Common myeloid progenitor, CD34-positive (primary cell): ENCODE results near the gene CCDC116.
"Not testable (repeated sequence)": the region's sequence is repeated elsewhere in the genome, so short reads cannot be mapped to it uniquely, and the experiment has no call there.

Experiments used
- CTCF ChIA-PET: fragments of 350-600 bp; sonication (Branson Sonifier 250); formaldehyde crosslinking; loops from one replicate; lab custom pipeline; 2021; ENCODE audit warnings: antibody characterized with exemption; lab: Charles Lee
- POLR2A ChIA-PET: fragments of 350-600 bp; sonication (Branson Sonifier 250); formaldehyde crosslinking; loops from one replicate; lab custom pipeline; 2021; ENCODE audit warnings: antibody characterized with exemption; lab: Charles Lee
- DNase-seq, 3 donors: peaks; one replicate each; pipeline versions ENCODE4 v3.0.0 to v3.0.0-alpha.2; 2013
- H3K27ac ChIP-seq, 2 experiments: 1 replicate in 1 of 2; 2 replicates in 1 of 2; pipeline ENCODE4 v1.7.0; 2013; ENCODE audit warnings: inconsistent platforms in 2 of 2, low read length in 2 of 2, mild to moderate bottlenecking in 2 of 2, low read depth in 1 of 2, moderate library complexity in 1 of 2; ENCODE audit not compliant: severe bottlenecking in 2 of 2, insufficient read depth in 1 of 2, poor library complexity in 1 of 2
- H3K27me3 ChIP-seq, 5 experiments: replicated peaks in 2 of 5; 1 replicate in 3 of 5; 2 replicates in 2 of 5; pipeline versions ENCODE4 v1.6.1 to v1.7.0; 2013; ENCODE audit warnings: low read length in 4 of 5, mild to moderate bottlenecking in 2 of 5, moderate library complexity in 2 of 5, inconsistent platforms in 1 of 5; ENCODE audit not compliant: insufficient read depth in 5 of 5, control insufficient read depth in 4 of 5
- H3K36me3 ChIP-seq, 4 experiments: 1 replicate in 2 of 4; 2 replicates in 2 of 4; pipeline versions ENCODE4 v1.6.1 to v1.7.0; 2013; ENCODE audit warnings: low read length in 3 of 4, control low read depth in 1 of 4, mild to moderate bottlenecking in 1 of 4; ENCODE audit not compliant: control insufficient read depth in 4 of 4, insufficient read depth in 4 of 4
- H3K4me1 ChIP-seq, 4 experiments: 1 replicate in 3 of 4; 2 replicates in 1 of 4; pipeline versions ENCODE4 v1.6.1 to v1.7.1; 2013; ENCODE audit warnings: low read length in 3 of 4, mild to moderate bottlenecking in 3 of 4, control low read depth in 1 of 4, inconsistent platforms in 1 of 4, moderate library complexity in 1 of 4; ENCODE audit not compliant: control insufficient read depth in 4 of 4, insufficient read depth in 4 of 4; ENCODE audit errors: control extremely low read depth in 1 of 4
- H3K4me3 ChIP-seq, 7 experiments: 1 replicate in 4 of 7; 2 replicates in 3 of 7; pipeline versions ENCODE4 v1.5.1 to v1.7.0; 2013; ENCODE audit warnings: mild to moderate bottlenecking in 7 of 7, low read length in 6 of 7, moderate library complexity in 6 of 7, inconsistent platforms in 2 of 7, low read depth in 2 of 7, control low read depth in 1 of 7; ENCODE audit not compliant: insufficient read depth in 4 of 7, control insufficient read depth in 1 of 7; ENCODE audit errors: extremely low read depth in 1 of 7
- H3K9me3 ChIP-seq, 5 experiments: 1 replicate in 4 of 5; 2 replicates in 1 of 5; pipeline versions ENCODE4 v1.6.1 to v1.7.1; 2013; ENCODE audit warnings: low read length in 4 of 5, mild to moderate bottlenecking in 2 of 5, inconsistent platforms in 1 of 5, low read depth in 1 of 5, moderate library complexity in 1 of 5; ENCODE audit not compliant: control insufficient read depth in 4 of 5, insufficient read depth in 2 of 5; ENCODE audit errors: control extremely low read depth in 1 of 5
- WGBS: methylation state at CpG from one replicate; pipeline ENCODE4 v1.1.5; 2013; ENCODE audit not compliant: insufficient coverage; 5-methylcytosine and 5-hydroxymethylcytosine counted together

CCDC116 gene

DNA sequence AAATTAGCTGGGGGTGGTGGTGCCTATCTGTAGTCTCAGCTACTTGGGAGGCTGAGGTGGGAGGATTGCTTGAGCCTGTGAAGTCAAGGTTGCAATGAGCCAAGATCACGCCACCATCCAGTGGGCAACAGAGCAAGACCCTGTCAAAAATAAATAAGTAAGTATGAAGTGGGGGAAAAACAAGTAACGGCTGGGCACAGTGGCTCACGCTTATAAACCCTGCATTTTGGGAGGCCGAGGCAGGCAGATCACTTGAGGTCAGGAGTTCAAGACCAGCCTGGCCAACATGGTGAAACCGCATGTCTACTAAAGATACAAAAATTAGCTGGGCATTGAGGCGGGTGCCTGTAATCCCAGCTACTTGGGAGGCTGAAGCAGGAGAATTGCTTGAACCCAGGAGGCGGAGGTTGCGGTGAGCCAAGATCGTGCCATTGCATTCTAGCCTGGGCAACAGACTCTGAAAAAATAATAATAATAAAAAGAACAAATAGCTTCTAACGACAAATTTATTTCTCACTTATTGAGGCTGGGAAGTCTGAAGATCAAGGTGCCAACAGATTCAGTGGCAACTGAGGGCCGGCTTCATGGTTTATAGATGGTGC is 22.9 kb upstream of the CCDC116 start:
- peaks cover 23 to 53% (median 38%) of the 10 kb centered on the region in 4 experiments for H3K36me3 ChIP-seq
- H3K27me3 ChIP-seq, DNase-seq, POLR2A ChIA-PET, H3K4me1 ChIP-seq, H3K27ac ChIP-seq, H3K9me3 ChIP-seq, H3K4me3 ChIP-seq: not testable (repeated sequence)
- CTCF ChIA-PET = interaction anchor here (1.1 to 1.6 kb wide), 4 partner anchors 14 to 20 kb away, joined by 3 to 7 read pairs (median 4); partner anchors contain the start of gene YDJC
- 96% methylated on average over 5 of the region's 11 CpGs for WGBS

DNA sequence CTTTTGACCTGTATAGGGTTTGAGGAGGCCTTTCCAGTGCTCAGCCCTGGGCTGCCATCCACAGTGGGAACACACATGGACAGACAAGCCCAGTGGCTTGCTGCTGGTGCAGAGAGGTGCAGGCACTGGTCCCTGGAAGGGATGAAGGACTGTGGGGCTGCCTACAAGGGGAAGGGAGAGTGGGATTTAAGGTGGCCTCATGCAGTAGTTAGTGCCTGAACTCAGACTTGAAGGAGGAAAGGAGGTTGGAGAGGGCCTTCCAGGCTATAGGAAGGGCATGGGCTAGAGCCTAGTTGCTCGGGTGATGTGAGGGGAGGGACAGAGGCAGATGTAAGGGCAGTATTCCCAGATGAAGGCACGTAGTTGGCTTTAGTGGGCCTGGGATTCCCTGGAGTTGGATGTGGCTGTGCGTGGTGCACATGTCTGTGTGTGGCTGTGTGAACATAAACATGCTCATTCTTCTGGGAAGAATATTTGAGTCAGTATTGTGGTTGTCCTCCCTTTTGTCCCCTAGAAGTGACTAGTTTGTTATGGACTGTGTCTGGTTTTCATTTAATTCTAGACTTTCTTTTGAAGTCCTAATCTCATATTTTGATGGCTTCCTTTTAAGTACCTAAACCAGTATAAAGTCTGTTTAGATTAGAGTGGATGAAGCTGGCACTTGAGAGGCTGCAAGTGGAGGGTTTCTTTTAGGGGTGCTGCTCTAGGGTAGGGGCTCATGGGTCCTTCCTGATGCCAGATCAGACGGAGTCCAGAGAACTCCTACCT is 21.2 kb upstream of the CCDC116 start:
- H3K4me3 ChIP-seq = no peak overlapping the region
- 96% methylated on average over 3 of the region's 4 CpGs for WGBS
- H3K27ac ChIP-seq = no peak overlapping the region
- no peaks in the 10 kb centered on the region for H3K27me3 ChIP-seq
- H3K9me3 ChIP-seq = no peaks in the 10 kb centered on the region
- no peak for DNase-seq
- ChIA-PET POLR2A (no interaction called here), CTCF (interaction anchor here (0.7 to 1.0 kb wide), 2 partner anchors 9 to 18 kb away, joined by 3 read pairs; no protein-coding TSS in a partner anchor)
- peaks cover 0 to 2% (median 0%) of the 10 kb centered on the region in 4 experiments for H3K4me1 ChIP-seq
- peaks cover 29 to 56% (median 41%) of the 10 kb centered on the region in 4 experiments for H3K36me3 ChIP-seq

DNA sequence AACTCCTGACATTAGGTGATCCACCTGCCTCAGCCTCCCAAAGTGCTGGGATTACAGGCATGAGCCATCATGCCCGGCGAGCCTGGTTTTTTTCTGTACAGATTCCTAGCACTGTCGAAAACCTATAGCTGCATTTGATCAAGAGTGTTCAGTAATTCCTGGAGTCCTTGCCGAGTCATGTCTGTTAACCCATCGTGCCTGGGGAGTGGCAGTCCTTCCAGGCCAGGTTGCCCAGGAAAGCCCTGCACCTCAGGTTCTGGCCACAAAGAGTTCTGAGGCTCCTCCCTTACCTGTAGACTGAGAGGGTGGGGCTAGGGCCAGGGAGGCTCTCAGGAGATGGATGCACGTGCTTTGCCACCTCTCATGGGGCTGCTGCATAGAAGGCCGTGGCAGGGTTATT is 19.7 kb upstream of the CCDC116 start:
- Histone ChIP-seq H3K27me3 (no peaks in the 10 kb centered on the region), H3K9me3 (no peaks in the 10 kb centered on the region), H3K4me3 (no peak overlapping the region), H3K36me3 (peaks cover 29 to 54% (median 41%) of the 10 kb centered on the region in 4 experiments), H3K27ac (no peak overlapping the region), H3K4me1 (no peaks in the 10 kb centered on the region)
- CTCF ChIA-PET = interaction anchor here (0.9 to 3.1 kb wide), 3 partner anchors 9 to 15 kb away, joined by 4 to 15 read pairs (median 4); no protein-coding TSS in a partner anchor
- POLR2A ChIA-PET = no interaction called here
- 94% methylated on average over 5 of the region's 7 CpGs for WGBS
- DNase-seq = no peak

DNA sequence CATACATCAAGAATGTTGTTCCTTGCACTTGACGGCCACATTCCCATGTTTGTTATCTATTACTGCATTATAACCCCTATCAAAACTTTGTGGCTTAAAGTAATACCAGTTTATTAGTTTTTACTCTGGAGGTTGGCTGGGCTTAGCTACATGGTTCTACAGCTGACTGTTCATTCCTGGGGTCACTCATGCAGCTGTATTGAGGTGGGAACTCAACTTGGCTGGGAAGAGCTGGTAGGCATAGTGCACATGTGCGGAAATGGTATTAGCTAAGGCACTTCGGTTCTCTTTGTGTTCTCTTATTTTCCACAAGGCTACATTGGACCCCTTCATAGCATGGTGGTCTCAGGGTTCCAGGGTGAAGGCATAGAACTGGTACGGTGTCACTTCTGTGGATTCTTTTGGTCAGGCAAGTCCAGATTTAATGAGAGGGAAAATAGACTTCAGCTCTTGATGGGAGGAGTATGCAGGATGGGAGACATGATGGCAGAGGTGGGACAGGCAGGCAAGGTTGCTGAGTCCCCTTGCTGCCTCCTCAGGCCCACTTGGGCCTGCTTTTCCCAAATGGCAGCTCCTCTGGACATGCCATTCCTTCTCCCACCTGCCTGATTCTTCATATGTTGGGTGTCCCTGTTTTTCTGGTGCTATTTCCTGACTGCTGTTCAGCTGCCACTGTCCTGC is 18.9 kb upstream of the CCDC116 start:
- Histone ChIP-seq H3K4me3 (no peak overlapping the region), H3K4me1 (no peaks in the 10 kb centered on the region), H3K36me3 (peaks cover 27 to 56% (median 41%) of the 10 kb centered on the region in 4 experiments), H3K27me3 (no peaks in the 10 kb centered on the region), H3K9me3 (no peaks in the 10 kb centered on the region), H3K27ac (peak overlapping the region in 1 of 2 experiments; percentile 18)
- ChIA-PET CTCF (interaction anchor here (0.9 to 3.1 kb wide), 5 partner anchors 8 to 14 kb away, joined by 3 to 15 read pairs (median 4); no protein-coding TSS in a partner anchor), POLR2A (no interaction called here)
- no peak for DNase-seq
- WGBS = 94% methylated on average over 3 of the region's 4 CpGs

DNA sequence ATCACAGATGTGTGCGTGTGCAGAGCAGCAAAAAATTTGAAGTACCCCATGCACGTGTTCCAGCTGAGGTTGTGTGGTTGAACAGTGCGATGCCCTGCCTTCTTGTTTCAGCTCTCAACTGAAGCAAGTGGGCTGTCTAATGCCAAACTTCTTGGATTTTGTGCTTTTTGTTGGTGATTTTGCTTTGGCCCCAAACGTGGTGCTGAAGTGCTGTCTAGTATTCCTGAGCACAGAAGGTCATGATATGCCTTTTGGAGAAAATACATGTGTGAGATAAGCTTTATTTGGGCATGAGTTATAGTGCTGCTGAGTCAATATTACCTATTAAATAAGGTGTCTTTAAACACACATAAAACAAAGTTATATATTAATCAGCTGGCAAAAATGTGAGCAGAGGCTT is 16.8 kb upstream of the CCDC116 start:
- H3K27ac ChIP-seq = no peak overlapping the region
- WGBS = 94% methylated on average over 2 of the region's 4 CpGs
- ChIA-PET CTCF (interaction anchor here (1.0 to 2.0 kb wide), 4 partner anchors 9 to 13 kb away, joined by 3 to 9 read pairs (median 4); no protein-coding TSS in a partner anchor), POLR2A (no interaction called here)
- no peak overlapping the region for H3K4me3 ChIP-seq
- peaks cover 25 to 65% (median 45%) of the 10 kb centered on the region in 4 experiments for H3K36me3 ChIP-seq
- H3K27me3 ChIP-seq = no peaks in the 10 kb centered on the region
- no peak for DNase-seq
- peaks cover 0 to 4% (median 1%) of the 10 kb centered on the region in 4 experiments for H3K4me1 ChIP-seq
- no peaks in the 10 kb centered on the region for H3K9me3 ChIP-seq

DNA sequence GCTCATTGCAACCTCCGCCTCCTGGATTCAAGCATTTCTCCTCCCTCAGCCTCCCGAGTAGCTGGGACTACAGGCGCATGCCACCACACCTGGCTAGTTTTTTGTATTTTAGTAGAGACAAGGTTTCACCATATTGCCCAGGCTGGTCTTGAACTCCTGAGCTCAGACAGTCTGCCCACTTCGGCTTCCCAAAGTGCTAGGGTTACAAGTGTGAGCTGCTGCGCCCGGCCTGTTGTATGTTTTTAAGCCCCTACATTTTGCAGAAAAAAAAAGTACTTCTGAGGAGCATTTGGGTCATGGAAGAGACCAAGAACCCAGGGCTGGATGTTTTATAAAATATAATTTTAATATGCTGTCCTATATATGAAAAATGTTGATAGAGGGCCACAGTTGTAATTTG is 15.2 kb upstream of the CCDC116 start:
- H3K4me3 ChIP-seq, H3K9me3 ChIP-seq, H3K27ac ChIP-seq, DNase-seq, POLR2A ChIA-PET, H3K27me3 ChIP-seq: not testable (repeated sequence)
- 100% methylated on average over 3 of the region's 6 CpGs for WGBS
- H3K4me1 ChIP-seq = peaks cover 0 to 16% (median 6%) of the 10 kb centered on the region in 4 experiments
- CTCF ChIA-PET = interaction anchor here (1.0 to 2.0 kb wide), 3 partner anchors 9 to 12 kb away, joined by 3 to 6 read pairs (median 4); no protein-coding TSS in a partner anchor
- peaks cover 19 to 61% (median 34%) of the 10 kb centered on the region in 4 experiments for H3K36me3 ChIP-seq
